Thyroid gland (tissue), 4 donors: ENCODE measurements around the gene KLF7.

Experiments
- CTCF ChIP-seq, 6 experiments: fragments of 200-600 bp in 3 of 6; fragments of 450-650 bp in 3 of 6; sonication (generic) in 3 of 6; IDR thresholded peaks; one replicate each; pipeline ENCODE4 v1.5.1; 2016 to 2019; ENCODE audit warnings: antibody characterized with exemption in 6 of 6, mild to moderate bottlenecking in 2 of 6, inconsistent platforms in 1 of 6, moderate library complexity in 1 of 6
- POLR2A ChIP-seq, 2 donors: fragments of 450-650 bp; IDR thresholded peaks; one replicate each; pipeline ENCODE4 v1.6.1; 2017; ENCODE audit warnings: antibody characterized with exemption in 2 of 2, mild to moderate bottlenecking in 2 of 2, moderate library complexity in 1 of 2

- TF ChIP-seq CTCF (IDR thresholded peaks at IDR 0.05) (no peak), POLR2A (IDR thresholded peaks at IDR 0.05) (no peak)
These were observed 246 bp upstream of the KLF7 start for GRCh38 chr2:207166039-207166348.
